ENCODE results near the gene TASP1. TPM values are rescaled to one million over a fixed set of nuclear protein-coding genes. Genes with fewer than 3 reads are reported as not detected.

TASP1 gene
- total and polyA plus RNA-seq, 2 donors from 2014 or later = 6.0 to 22.7 TPM

- Histone ChIP-seq H3K9me3 (ENCODE audit: control insufficient read depth in 2 of 3, insufficient read depth in 1 of 3, low read length in 3 of 3) (no peaks in the 10 kb centered on the region), H3K27ac (ENCODE audit: low read depth in 2 of 2, low read length in 2 of 2) (no peak overlapping the region), H3K9ac (ENCODE audit: low read length in 3 of 3) (no peak overlapping the region), H3K36me3 (ENCODE audit: control insufficient read depth in 2 of 3, insufficient read depth in 3 of 3, low read length in 3 of 3) (no peaks in the 10 kb centered on the region), H3K4me3 (ENCODE audit: low read length in 3 of 3) (no peak overlapping the region), H3K27me3 (ENCODE audit: control insufficient read depth, insufficient read depth, low read length) (no peaks in the 10 kb centered on the region), H3K4me1 (ENCODE audit: control insufficient read depth in 2 of 3, insufficient read depth in 2 of 3, low read depth in 1 of 3, low read length in 3 of 3) (no peaks in the 10 kb centered on the region)
- no peak for FAIRE-seq
- DNase-seq = no peak
- TF ChIP-seq, protein P1, sequence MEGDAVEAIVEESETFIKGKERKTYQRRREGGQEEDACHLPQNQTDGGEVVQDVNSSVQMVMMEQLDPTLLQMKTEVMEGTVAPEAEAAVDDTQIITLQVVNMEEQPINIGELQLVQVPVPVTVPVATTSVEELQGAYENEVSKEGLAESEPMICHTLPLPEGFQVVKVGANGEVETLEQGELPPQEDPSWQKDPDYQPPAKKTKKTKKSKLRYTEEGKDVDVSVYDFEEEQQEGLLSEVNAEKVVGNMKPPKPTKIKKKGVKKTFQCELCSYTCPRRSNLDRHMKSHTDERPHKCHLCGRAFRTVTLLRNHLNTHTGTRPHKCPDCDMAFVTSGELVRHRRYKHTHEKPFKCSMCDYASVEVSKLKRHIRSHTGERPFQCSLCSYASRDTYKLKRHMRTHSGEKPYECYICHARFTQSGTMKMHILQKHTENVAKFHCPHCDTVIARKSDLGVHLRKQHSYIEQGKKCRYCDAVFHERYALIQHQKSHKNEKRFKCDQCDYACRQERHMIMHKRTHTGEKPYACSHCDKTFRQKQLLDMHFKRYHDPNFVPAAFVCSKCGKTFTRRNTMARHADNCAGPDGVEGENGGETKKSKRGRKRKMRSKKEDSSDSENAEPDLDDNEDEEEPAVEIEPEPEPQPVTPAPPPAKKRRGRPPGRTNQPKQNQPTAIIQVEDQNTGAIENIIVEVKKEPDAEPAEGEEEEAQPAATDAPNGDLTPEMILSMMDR (IDR thresholded peaks at IDR 0.05; ENCODE audit: borderline replicate concordance, extremely low read depth, insufficient read depth) = no peak
- intact Hi-C loops (cut with DNase I) = no loop called here
Observed at GRCh38 chr20:13468166-13468565, 170.6 kb downstream of the TASP1 start.

DNA sequence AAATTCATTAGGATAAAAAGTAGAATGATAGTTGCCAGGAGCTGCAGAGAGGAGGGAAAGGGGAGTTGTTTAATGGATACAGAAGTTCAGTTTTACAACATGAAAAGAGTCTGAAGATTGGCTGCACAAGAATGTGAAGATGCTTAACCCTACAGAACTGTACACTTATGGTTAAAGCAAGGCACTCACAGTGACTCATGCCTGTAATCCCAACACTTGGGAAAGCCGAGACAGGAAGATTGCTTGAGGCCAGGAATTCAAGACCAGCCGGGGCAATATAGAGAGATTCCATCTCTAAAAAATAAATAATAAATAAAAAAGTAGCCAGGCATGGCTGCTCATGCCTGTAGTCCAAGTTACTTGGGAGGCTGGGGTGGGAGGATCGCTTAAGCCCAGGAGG, 174.0 kb downstream of the TASP1 start:
- TF ChIP-seq, protein P1 (IDR thresholded peaks at IDR 0.05; ENCODE audit: borderline replicate concordance, extremely low read depth, insufficient read depth) = no peak
- no peaks in the 10 kb centered on the region for H3K36me3 ChIP-seq (ENCODE audit: control insufficient read depth in 2 of 3, insufficient read depth in 3 of 3, low read length in 3 of 3)
- no peak for FAIRE-seq
- intact Hi-C loops (cut with DNase I) = no loop called here
- H3K4me1 ChIP-seq (ENCODE audit: control insufficient read depth in 2 of 3, insufficient read depth in 2 of 3, low read depth in 1 of 3, low read length in 3 of 3) = no peaks in the 10 kb centered on the region
- DNase-seq = no peak
- H3K27ac ChIP-seq (ENCODE audit: low read depth in 2 of 2, low read length in 2 of 2) = no peak overlapping the region
- H3K4me3 ChIP-seq (ENCODE audit: low read length in 3 of 3) = no peak overlapping the region
- no peak overlapping the region for H3K9ac ChIP-seq (ENCODE audit: low read length in 3 of 3)
- no peaks in the 10 kb centered on the region for H3K9me3 ChIP-seq (ENCODE audit: control insufficient read depth in 2 of 3, insufficient read depth in 1 of 3, low read length in 3 of 3)
- no peaks in the 10 kb centered on the region for H3K27me3 ChIP-seq (ENCODE audit: control insufficient read depth, insufficient read depth, low read length)

- no peak for FAIRE-seq
- no peak overlapping the region for H3K27ac ChIP-seq (ENCODE audit: low read depth in 2 of 2, low read length in 2 of 2)
- no peaks in the 10 kb centered on the region for H3K27me3 ChIP-seq (ENCODE audit: control insufficient read depth, insufficient read depth, low read length)
- TF ChIP-seq, protein P1 (IDR thresholded peaks at IDR 0.05; ENCODE audit: borderline replicate concordance, extremely low read depth, insufficient read depth) = no peak
- no peaks in the 10 kb centered on the region for H3K4me1 ChIP-seq (ENCODE audit: control insufficient read depth in 2 of 3, insufficient read depth in 2 of 3, low read depth in 1 of 3, low read length in 3 of 3)
- no peaks in the 10 kb centered on the region for H3K9me3 ChIP-seq (ENCODE audit: control insufficient read depth in 2 of 3, insufficient read depth in 1 of 3, low read length in 3 of 3)
- no peak overlapping the region for H3K9ac ChIP-seq (ENCODE audit: low read length in 3 of 3)
- intact Hi-C loops (cut with DNase I) = no loop called here
- no peak for DNase-seq
- no peaks in the 10 kb centered on the region for H3K36me3 ChIP-seq (ENCODE audit: control insufficient read depth in 2 of 3, insufficient read depth in 3 of 3, low read length in 3 of 3)
- no peak overlapping the region for H3K4me3 ChIP-seq (ENCODE audit: low read length in 3 of 3)
Observed at GRCh38 chr20:13461849-13462458, 176.8 kb downstream of the TASP1 start.

Measured in kidney (tissue), 14 donors.